Type B pancreatic cell (in vitro differentiated cells): Measurements from ENCODE around the gene LOC128125822.

Experiments used
- DNase-seq: peaks from one replicate; pipeline ENCODE4 v3.0.0; 2021; ENCODE audit warnings: mixed read lengths; ENCODE audit not compliant: unreplicated experiment; ENCODE audit errors: extremely low spot score
- H3K27ac Mint-ChIP-seq: 2 replicates; pipeline ENCODE4 v1.8.0; 2021; ENCODE audit warnings: mild to moderate bottlenecking, mixed read lengths
- H3K27me3 Mint-ChIP-seq: 2 replicates; pipeline ENCODE4 v1.8.0; 2021; ENCODE audit warnings: mixed read lengths
- H3K36me3 Mint-ChIP-seq: 2 replicates; pipeline ENCODE4 v1.8.0; 2021; ENCODE audit warnings: mixed read lengths
- H3K4me1 Mint-ChIP-seq: one replicate; pipeline ENCODE4 v1.8.0; 2021; ENCODE audit warnings: mixed read lengths; ENCODE audit not compliant: unreplicated experiment
- H3K4me3 Mint-ChIP-seq: 2 replicates; pipeline ENCODE4 v1.8.0; 2021; ENCODE audit warnings: mild to moderate bottlenecking, mixed read lengths
- H3K9me3 Mint-ChIP-seq: 2 replicates; pipeline ENCODE4 v1.8.0; 2021; ENCODE audit warnings: mixed read lengths
- TF ChIP-seq, protein P1 (sequence below): fragments of 200-600 bp; sonication (generic); conservative IDR thresholded peaks from 2 replicates; pipeline ENCODE4 v1.5.0; 2021; ENCODE audit warnings: antibody characterized with exemption, mild to moderate bottlenecking

LOC128125822 gene

DNA sequence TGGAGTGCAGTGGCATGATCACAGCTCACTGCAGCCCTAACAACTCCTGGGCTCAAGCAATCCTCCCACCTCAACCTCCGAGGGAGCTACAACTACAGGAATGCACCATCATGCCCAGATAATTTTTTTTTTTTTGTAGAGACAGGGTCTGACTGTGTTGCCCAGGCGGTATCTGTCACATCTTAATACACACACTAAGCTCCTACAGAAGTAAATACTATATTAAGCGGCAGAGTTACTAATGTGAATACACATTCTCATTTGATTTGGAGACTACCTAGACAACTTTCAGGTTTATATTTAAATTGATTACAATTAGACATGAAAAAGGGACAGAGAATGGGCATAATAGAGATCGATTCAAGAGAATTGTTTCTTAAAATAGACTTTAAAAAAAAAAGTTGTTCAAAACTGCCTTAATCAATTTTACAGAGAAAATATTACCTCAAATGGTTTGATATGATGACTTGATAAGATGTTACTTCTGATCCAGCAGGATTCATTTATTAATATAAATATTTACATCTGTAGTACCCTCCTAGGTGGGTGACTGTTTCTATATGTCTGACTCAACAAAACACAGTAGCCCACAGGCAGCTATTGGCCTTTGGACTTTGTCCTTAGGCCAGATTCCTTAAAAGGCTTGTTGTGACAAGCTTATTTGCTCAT is 7.1 kb upstream of the LOC128125822 start:
- H3K27ac Mint-ChIP-seq = no peak overlapping the region
- peaks cover 12% of the 10 kb centered on the region for H3K9me3 Mint-ChIP-seq
- H3K27me3 Mint-ChIP-seq = no peaks in the 10 kb centered on the region
- H3K36me3 Mint-ChIP-seq = no peaks in the 10 kb centered on the region
- TF ChIP-seq, protein P1, sequence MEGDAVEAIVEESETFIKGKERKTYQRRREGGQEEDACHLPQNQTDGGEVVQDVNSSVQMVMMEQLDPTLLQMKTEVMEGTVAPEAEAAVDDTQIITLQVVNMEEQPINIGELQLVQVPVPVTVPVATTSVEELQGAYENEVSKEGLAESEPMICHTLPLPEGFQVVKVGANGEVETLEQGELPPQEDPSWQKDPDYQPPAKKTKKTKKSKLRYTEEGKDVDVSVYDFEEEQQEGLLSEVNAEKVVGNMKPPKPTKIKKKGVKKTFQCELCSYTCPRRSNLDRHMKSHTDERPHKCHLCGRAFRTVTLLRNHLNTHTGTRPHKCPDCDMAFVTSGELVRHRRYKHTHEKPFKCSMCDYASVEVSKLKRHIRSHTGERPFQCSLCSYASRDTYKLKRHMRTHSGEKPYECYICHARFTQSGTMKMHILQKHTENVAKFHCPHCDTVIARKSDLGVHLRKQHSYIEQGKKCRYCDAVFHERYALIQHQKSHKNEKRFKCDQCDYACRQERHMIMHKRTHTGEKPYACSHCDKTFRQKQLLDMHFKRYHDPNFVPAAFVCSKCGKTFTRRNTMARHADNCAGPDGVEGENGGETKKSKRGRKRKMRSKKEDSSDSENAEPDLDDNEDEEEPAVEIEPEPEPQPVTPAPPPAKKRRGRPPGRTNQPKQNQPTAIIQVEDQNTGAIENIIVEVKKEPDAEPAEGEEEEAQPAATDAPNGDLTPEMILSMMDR = no peak
- H3K4me1 Mint-ChIP-seq = peaks cover 16% of the 10 kb centered on the region
- DNase-seq = no peak
- no peak overlapping the region for H3K4me3 Mint-ChIP-seq

DNA sequence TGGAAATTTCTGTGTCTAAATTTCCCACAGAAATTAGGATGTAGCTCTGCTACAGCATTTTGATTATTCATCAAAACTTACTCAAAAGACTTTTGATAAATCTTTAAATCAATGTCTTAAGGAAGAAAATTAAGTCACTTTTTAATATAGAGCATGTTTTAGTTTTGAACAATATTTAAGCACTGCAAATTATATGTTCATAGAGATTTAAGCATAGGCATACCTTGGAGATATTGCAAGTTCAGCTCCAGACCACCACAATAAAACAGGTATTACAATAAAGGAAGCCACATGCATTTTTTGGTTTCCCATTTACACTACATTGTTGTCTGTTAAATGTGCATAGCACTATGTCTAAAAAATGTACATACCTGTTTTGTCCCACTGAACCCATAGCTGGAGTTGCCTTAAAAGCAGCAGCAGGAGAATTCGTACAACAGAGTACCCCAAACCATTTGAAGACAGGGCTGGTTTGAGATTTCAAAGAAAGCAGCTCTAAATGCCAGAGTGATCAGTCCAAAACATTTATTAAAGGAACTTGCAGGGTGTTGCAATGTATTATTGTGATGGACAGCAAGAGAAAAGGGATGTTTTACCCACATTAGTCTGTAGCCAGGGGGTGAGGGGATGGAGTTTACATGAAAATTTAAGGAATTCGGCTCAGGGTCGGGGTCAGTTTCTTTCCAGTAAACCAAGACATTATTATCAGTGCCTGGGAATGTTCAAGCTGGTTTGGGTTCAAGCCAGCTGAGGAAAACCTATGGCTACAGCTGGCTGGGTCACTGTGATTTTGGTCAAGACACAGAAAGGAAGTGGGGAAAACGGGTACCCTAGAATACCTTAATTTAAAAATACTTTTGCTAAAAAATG is 6.3 kb upstream of the LOC128125822 start:
- Mint-ChIP-seq H3K4me3 (no peak overlapping the region), H3K36me3 (no peaks in the 10 kb centered on the region), H3K27me3 (no peaks in the 10 kb centered on the region), H3K27ac (no peak overlapping the region), H3K9me3 (peaks cover 12% of the 10 kb centered on the region), H3K4me1 (peaks cover 16% of the 10 kb centered on the region)
- TF ChIP-seq, protein P1 = no peak
- DNase-seq = no peak

DNA sequence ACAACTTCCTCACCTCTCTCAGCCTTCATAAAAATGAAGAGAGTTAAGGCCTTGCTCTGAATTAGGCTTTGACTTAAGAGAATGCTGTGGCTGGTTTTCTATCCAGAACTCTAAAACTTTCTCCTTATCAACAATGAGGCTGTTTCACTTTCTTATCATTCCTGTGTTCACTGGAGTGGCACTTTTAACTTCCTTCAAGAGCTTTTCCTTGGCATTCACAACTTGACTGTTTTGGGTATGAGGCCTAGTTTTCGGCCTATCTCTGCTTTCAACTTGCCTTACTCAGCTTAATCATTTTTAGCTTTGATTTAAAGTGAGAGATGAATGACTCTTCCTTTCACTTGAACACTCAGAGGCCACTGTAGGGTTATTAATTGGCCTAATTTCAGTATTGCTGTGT is 4.3 kb upstream of the LOC128125822 start:
- no peak for DNase-seq
- H3K4me3 Mint-ChIP-seq = no peak overlapping the region
- H3K36me3 Mint-ChIP-seq = no peaks in the 10 kb centered on the region

DNA sequence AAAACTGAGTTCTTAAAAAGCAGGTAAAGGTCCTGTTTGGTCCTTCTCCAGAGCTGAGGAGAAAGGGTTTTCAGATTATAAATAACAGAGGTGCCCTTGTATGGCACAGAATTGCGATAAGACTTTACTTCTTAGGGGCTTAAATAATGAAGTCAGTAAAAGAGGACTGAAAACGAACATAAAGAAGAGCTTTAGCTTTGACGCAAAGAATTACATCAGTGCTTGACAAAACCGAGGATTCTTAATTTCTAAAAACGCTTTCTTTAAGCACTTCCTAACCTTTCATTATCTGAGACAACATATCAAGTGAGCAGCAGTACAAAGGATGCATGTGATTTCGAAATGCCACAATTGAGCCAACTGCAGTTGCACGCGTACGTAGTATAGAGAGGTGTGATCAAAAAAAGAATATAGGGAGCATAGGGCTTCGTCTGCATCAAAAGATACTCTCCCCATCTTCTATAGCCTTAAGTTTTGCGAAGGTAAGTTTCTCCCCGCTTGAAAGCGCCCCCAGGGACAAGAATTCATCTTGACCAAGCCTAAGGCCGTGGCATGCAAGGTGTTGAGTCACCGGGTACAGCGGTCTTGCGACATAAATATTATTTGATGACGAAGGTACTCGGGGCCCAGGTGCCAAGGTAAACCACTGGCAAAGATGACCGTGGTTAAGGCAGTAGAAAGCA is 778 bp upstream of the LOC128125822 start:
- Mint-ChIP-seq H3K4me1 (peaks cover 29% of the 10 kb centered on the region), H3K36me3 (peaks cover 14% of the 10 kb centered on the region), H3K9me3 (peaks cover 11% of the 10 kb centered on the region), H3K27me3 (no peaks in the 10 kb centered on the region), H3K27ac (peak overlapping the region; percentile 97), H3K4me3 (peak overlapping the region; percentile 86)
- TF ChIP-seq, protein P1 = no peak
- no peak for DNase-seq

More for the DNA sequence above, 4.3 kb upstream of the LOC128125822 start:
- peaks cover 12% of the 10 kb centered on the region for H3K9me3 Mint-ChIP-seq
- TF ChIP-seq, protein P1 = no peak
- H3K27ac Mint-ChIP-seq = no peak overlapping the region
- H3K27me3 Mint-ChIP-seq = no peaks in the 10 kb centered on the region
- peaks cover 24% of the 10 kb centered on the region for H3K4me1 Mint-ChIP-seq

DNA sequence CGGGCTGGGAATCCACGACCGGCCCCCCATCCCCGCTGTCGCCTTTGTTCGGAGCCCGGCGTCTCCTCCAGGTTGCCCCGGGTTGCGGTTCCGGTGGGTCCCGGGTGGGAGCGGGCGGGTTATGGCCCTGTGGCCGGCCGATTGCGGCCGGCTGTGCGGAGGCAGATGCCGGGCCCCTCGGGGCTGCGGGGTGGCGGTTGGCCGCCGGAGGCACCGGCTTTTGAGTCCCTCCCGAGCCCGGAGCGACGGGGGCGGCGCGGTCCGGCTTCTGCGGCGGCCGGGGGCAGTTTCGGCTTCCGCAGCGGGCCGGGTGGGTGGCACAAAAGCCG is 431 bp downstream of the LOC128125822 start:
- Mint-ChIP-seq H3K9me3 (peaks cover 5% of the 10 kb centered on the region), H3K4me3 (peak overlapping the region; percentile 97), H3K36me3 (peaks cover 22% of the 10 kb centered on the region), H3K27ac (peak overlapping the region; percentile 98), H3K27me3 (no peaks in the 10 kb centered on the region), H3K4me1 (peaks cover 24% of the 10 kb centered on the region)
- TF ChIP-seq, protein P1 = no peak
- DNase-seq = peak; percentile 68
